Ishikawa (cell line): Measurements from ENCODE around the gene TRAK1.

Experiments used
- CEBPB ChIP-seq: IDR thresholded peaks from 2 replicates; pipeline ENCODE4 v1.6.1; 2012
- CREB1 ChIP-seq: IDR thresholded peaks from 2 replicates; pipeline ENCODE4 v1.6.1; 2012; ENCODE audit warnings: low read depth
- EGR1 ChIP-seq: IDR thresholded peaks from 2 replicates; pipeline ENCODE4 v1.6.1; 2012
- EP300 ChIP-seq: IDR thresholded peaks from 2 replicates; pipeline ENCODE4 v1.6.1; 2012; ENCODE audit warnings: borderline replicate concordance
- FOXM1 ChIP-seq: IDR thresholded peaks from 2 replicates; pipeline ENCODE4 v1.6.1; 2012; ENCODE audit warnings: low read depth, borderline replicate concordance
- MAX ChIP-seq: IDR thresholded peaks from 2 replicates; pipeline ENCODE4 v1.6.1; 2012
- NFIC ChIP-seq: IDR thresholded peaks from 2 replicates; pipeline ENCODE4 v1.6.1; 2012
- RAD21 ChIP-seq: IDR thresholded peaks from 2 replicates; pipeline ENCODE4 v1.6.1; 2012; ENCODE audit warnings: low read depth
- REST ChIP-seq: IDR thresholded peaks from 2 replicates; pipeline ENCODE4 v1.6.1; 2012; ENCODE audit warnings: low read depth, mild to moderate bottlenecking
- TAF1 ChIP-seq: IDR thresholded peaks from 2 replicates; pipeline ENCODE4 v1.6.1; 2012; ENCODE audit warnings: low read depth, mild to moderate bottlenecking
- TCF12 ChIP-seq: IDR thresholded peaks from 2 replicates; pipeline ENCODE4 v1.6.1; 2012; ENCODE audit warnings: low read depth
- TEAD4 ChIP-seq: IDR thresholded peaks from 2 replicates; pipeline ENCODE4 v1.6.1; 2012
- YY1 ChIP-seq: IDR thresholded peaks from 2 replicates; pipeline ENCODE4 v1.6.1; 2012; ENCODE audit warnings: low read depth
- ZBTB7A ChIP-seq: IDR thresholded peaks from 2 replicates; pipeline ENCODE4 v1.6.1; 2012; ENCODE audit warnings: low read depth
- TF ChIP-seq, protein P1 (sequence below): IDR thresholded peaks from 2 replicates; pipeline ENCODE4 v1.6.1; 2012

Gene TRAK1

DNA sequence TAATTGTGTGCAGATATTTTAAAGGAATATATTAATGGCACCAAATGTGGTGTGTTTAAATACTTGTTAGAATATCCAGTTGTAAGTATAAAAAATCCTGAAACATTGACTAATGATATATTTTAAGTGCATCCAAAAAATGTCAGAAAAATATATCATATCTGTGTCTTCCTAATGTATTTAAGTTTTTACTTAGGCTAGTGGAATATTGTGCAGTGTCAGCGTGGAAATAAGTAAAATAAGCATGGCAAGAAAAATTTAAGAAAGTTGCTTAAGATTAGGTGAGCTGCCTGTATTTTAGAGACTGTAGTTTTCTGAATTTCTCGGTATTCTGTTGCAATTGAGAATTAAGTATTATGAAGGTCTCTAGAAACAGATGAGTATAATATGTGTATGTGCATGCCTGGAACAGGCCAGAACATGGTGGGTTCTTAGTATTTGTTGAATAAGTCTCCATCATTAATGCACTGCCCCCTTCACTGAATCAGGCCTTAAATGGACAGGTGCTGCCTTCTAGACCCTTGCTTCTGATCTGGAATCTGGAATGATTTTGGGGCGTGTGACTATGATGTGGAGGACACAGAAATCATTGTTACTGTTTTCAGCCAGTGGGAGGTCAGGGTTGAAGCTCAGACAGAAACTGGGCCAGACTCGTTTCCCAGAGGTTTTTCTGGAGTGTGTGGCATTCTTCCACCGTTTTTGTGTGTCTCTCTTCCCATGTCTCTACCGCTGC is 86.1 kb downstream of the TRAK1 start:
- TF ChIP-seq RAD21 (no peak), TAF1 (no peak), TEAD4 (no peak), EP300 (no peak), CREB1 (no peak), TCF12 (no peak), REST (no peak), MAX (no peak), YY1 (no peak), NFIC (no peak), FOXM1 (no peak), ZBTB7A (no peak), EGR1 (no peak), CEBPB (no peak)
- TF ChIP-seq, protein P1, sequence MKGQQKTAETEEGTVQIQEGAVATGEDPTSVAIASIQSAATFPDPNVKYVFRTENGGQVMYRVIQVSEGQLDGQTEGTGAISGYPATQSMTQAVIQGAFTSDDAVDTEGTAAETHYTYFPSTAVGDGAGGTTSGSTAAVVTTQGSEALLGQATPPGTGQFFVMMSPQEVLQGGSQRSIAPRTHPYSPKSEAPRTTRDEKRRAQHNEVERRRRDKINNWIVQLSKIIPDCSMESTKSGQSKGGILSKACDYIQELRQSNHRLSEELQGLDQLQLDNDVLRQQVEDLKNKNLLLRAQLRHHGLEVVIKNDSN = no peak

DNA sequence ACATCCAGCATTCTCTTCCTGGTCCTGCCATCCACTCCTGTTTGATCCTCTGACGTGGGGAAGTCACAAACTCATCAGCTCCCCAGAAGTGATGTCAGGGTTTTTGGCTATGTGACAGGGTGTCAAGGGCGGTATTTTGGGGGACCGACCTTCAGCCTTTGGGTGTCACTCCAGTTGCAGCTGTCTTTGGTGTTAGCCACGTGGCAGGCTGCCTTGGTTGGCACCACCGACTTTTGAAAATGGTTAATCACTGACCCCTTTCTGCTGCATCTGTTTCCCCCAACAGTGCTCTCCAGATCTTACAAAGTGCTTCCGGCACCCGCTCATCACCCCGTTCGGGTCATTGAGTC is 86.6 kb downstream of the TRAK1 start:
- TF ChIP-seq REST (no peak), TEAD4 (no peak)

DNA sequence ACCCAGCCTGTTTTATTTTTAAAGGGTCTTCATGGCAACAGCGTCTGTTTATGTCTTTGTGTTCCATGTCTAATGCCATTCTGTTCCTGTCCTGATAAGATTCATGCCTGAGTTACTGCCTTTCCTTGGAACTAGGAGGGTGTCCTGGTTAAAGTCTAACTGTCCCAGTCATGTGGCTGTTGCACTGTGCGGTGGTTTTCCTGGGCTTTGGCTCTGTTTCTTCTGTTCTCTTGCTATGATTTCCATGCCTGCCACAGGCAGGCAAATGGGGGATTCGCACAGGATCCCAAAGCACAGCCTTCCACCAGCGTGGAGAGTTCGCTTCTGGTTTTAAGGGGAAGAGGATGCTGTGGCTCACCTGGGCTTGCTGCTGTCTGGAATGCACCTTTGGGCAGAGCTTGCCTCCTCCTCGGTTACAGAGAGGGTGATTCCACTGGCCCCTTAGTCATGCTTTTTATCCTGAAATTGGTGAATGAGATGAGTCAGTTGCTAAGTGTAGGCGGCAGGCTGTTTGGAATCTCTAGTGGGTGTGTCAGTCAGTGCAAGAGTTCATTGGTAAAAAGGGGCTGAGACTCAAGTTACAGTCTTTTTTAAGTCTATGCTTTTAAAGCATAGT is 88.1 kb downstream of the TRAK1 start:
- TF ChIP-seq ZBTB7A = no peak
- peak; percentile 71 for TF ChIP-seq EGR1
- 0 out of 2 replicates have a peak, but pooled peaks have one; percentile 23 for TF ChIP-seq MAX

DNA sequence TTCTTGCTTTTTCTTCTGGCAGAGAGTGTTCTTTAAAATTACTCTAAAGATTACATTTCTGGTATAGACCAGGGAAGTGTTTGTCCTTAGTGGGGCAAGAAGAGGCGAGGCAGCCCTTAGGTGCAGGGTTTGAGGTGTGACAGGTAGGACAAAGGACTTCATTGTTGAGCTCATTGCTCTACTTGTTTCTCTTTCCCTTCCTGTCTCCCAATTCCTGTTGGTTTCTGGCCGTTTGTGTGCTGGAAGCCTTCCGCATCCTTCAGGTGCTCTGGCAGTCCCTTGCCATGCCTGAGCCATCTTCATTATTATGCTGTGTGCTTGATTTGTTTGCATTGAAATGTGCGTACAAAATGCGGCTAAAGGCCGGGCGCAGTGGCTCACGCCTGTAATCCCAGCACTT is 89.7 kb downstream of the TRAK1 start:
- TF ChIP-seq CREB1 (no peak), TEAD4 (no peak), RAD21 (no peak), EGR1 (no peak), YY1 (no peak), TCF12 (no peak), EP300 (no peak), CEBPB (no peak), NFIC (no peak), MAX (no peak), ZBTB7A (no peak), FOXM1 (no peak), TAF1 (no peak), REST (no peak)
- TF ChIP-seq, protein P1 = no peak

DNA sequence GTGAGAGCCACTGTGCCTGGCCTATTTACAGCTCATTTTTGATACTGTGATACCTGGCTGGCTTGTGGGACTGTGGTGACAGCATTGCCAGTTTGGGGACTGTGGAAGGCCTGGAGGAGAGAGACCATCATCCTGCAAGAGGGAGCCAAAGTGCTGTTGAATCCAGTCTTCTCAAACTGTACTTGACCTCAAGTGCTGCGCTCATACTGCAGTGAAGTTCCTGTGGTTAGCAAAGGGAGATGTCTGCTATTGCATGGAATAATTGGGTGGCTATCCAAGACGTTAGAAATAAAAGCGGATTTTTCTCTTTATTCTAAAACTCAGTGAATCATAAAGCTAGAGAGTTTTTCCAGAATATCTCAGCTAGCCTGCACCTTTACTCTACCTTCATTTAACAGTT is 91.4 kb downstream of the TRAK1 start:
- TF ChIP-seq TEAD4 (no peak), CREB1 (no peak), TAF1 (no peak), EGR1 (no peak), REST (no peak), NFIC (no peak), FOXM1 (no peak), EP300 (no peak), RAD21 (no peak), CEBPB (no peak), TCF12 (no peak), ZBTB7A (no peak), YY1 (no peak), MAX (no peak)
- TF ChIP-seq, protein P1 = no peak
